Neural cell (in vitro differentiated cells): Measurements from ENCODE around the gene FBXL15.

Experiments used
- CTCF ChIP-seq: fragments of 450-650 bp; IDR thresholded peaks from 2 replicates; pipeline ENCODE4 v1.5.1; 2014; ENCODE audit warnings: antibody characterized with exemption, mild to moderate bottlenecking, moderate library complexity; ENCODE audit not compliant: poor library complexity, severe bottlenecking
- EP300 ChIP-seq: fragments of 450-650 bp; conservative IDR thresholded peaks from 2 replicates; pipeline ENCODE4 v1.6.1; 2014; ENCODE audit warnings: antibody characterized with exemption, mild to moderate bottlenecking, moderate library complexity; ENCODE audit not compliant: poor library complexity, severe bottlenecking
- EZH2 ChIP-seq: fragments of 200-600, 300-800 bp; shearing (Covaris generic), sonication (generic); IDR thresholded peaks from 2 replicates; pipeline ENCODE4 v1.6.1; 2014; ENCODE audit warnings: antibody characterized with exemption, low read length, borderline replicate concordance, mild to moderate bottlenecking; ENCODE audit not compliant: insufficient read depth, poor library complexity, severe bottlenecking
- POLR2AphosphoS5 ChIP-seq: IDR thresholded peaks from 2 replicates; pipeline ENCODE4 v1.6.1; 2012
- REST ChIP-seq: IDR thresholded peaks from 2 replicates; pipeline ENCODE4 v1.6.1; 2012; ENCODE audit warnings: borderline replicate concordance
- SMC3 ChIP-seq: fragments of 450-650 bp; conservative IDR thresholded peaks from 2 replicates; pipeline ENCODE4 v1.6.1; 2014; ENCODE audit warnings: antibody characterized with exemption, mild to moderate bottlenecking, moderate library complexity; ENCODE audit not compliant: poor library complexity
- TAF1 ChIP-seq: IDR thresholded peaks from 2 replicates; pipeline ENCODE4 v1.6.1; 2012; ENCODE audit warnings: low read depth

GRCh38 chr10:102437515-102437914, 16.9 kb downstream of the FBXL15 start:
- TF ChIP-seq REST: no peak
- no peak for TF ChIP-seq CTCF
- TF ChIP-seq SMC3: no peak
- TF ChIP-seq TAF1: no peak
- no peak for TF ChIP-seq EZH2
- TF ChIP-seq EP300: no peak
- no peak for TF ChIP-seq POLR2AphosphoS5
